CD4-positive, alpha-beta memory T cell (primary cell): ENCODE data around the gene MS4A6E. TPM values are rescaled to one million over a fixed set of nuclear protein-coding genes. Genes with fewer than 3 reads are reported as not detected.
"Not testable (repeated sequence)": the region's sequence is repeated elsewhere in the genome, so short reads cannot be mapped to it uniquely, and the experiment has no call there.

Source experiments
- CTCF ChIA-PET: fragments of 350-600 bp; sonication (Branson Sonifier 250); formaldehyde crosslinking; loops from one replicate; lab custom pipeline; 2021; ENCODE audit warnings: inconsistent platforms; ENCODE audit not compliant: partially characterized antibody; lab: Charles Lee
- POLR2A ChIA-PET: fragments of 350-600 bp; sonication (Branson Sonifier 250); formaldehyde crosslinking; loops from one replicate; lab custom pipeline; 2021; ENCODE audit not compliant: partially characterized antibody; lab: Charles Lee
- DNase-seq, 5 donors: peaks; one replicate each; pipeline versions ENCODE4 v3.0.0 to v3.0.0-alpha.2; 2020 to 2022; ENCODE audit warnings: mixed read lengths in 1 of 5
- H3K27ac ChIP-seq: one replicate; pipeline ENCODE4 v1.7.0; 2013; ENCODE audit warnings: low read depth, low read length
- H3K27me3 ChIP-seq: 2 replicates; pipeline ENCODE4 v1.7.0; 2013; ENCODE audit warnings: mild to moderate bottlenecking, low read length, moderate library complexity; ENCODE audit not compliant: insufficient read depth
- H3K36me3 ChIP-seq: 2 replicates; pipeline ENCODE4 v1.7.0; 2013; ENCODE audit warnings: mild to moderate bottlenecking, low read length, moderate library complexity; ENCODE audit not compliant: insufficient read depth
- H3K4me1 ChIP-seq: 2 replicates; pipeline ENCODE4 v1.7.0; 2013; ENCODE audit warnings: mild to moderate bottlenecking, low read length, moderate library complexity; ENCODE audit not compliant: insufficient read depth
- H3K4me3 ChIP-seq, 2 donors: one replicate each; pipeline ENCODE4 v1.7.0; 2013; ENCODE audit warnings: low read length in 2 of 2, mild to moderate bottlenecking in 1 of 2
- H3K9me3 ChIP-seq, 2 donors: one replicate each; pipeline ENCODE4 v1.7.0; 2013; ENCODE audit warnings: low read length in 2 of 2, control low read depth in 1 of 2; ENCODE audit not compliant: control insufficient read depth in 1 of 2
- H3K27ac Mint-ChIP-seq, 7 donors: one replicate each; pipeline ENCODE4 v1.8.0; 2020 to 2021; ENCODE audit warnings: mixed read lengths in 7 of 7, mild to moderate bottlenecking in 6 of 7, inconsistent platforms in 3 of 7, moderate library complexity in 3 of 7
- H3K27me3 Mint-ChIP-seq, 2 donors: one replicate each; pipeline ENCODE4 v1.8.0; 2020 to 2021; ENCODE audit warnings: mixed read lengths in 2 of 2
- H3K36me3 Mint-ChIP-seq, 2 donors: one replicate each; pipeline ENCODE4 v1.8.0; 2020 to 2021; ENCODE audit warnings: mixed read lengths in 2 of 2, inconsistent platforms in 1 of 2, mild to moderate bottlenecking in 1 of 2
- H3K4me1 Mint-ChIP-seq, 4 donors: one replicate each; pipeline ENCODE4 v1.8.0; 2020 to 2021; ENCODE audit warnings: mixed read lengths in 4 of 4, mild to moderate bottlenecking in 1 of 4
- H3K4me3 Mint-ChIP-seq, 8 donors: one replicate each; pipeline ENCODE4 v1.8.0; 2020 to 2021; ENCODE audit warnings: mixed read lengths in 8 of 8, mild to moderate bottlenecking in 7 of 8, moderate library complexity in 6 of 8, inconsistent platforms in 3 of 8
- H3K9me3 Mint-ChIP-seq, 8 donors: one replicate each; pipeline ENCODE4 v1.8.0; 2020 to 2021; ENCODE audit warnings: mixed read lengths in 8 of 8, mild to moderate bottlenecking in 5 of 8, inconsistent platforms in 3 of 8, moderate library complexity in 1 of 8
- intact Hi-C: fragments of 100-400 bp; cut with micrococcal nuclease; formaldehyde crosslinking; loops from one replicate; pipeline ENCODE4 v1.15.1; 2023
- polyA plus RNA-seq, 2 donors: library from polyadenylated mRNA; unstranded; fragments of 300-500 nt; fragmentation: Illumina TruSeq; gene quantifications; one replicate each; pipeline ENCODE4 v1.2.3, GENCODE V29; 2021
- total RNA-seq, 2 experiments: library from RNA; stranded (reverse); gene quantifications; one replicate each; pipeline ENCODE4 v1.2.3, GENCODE V29; 2021

MS4A6E gene
- total and polyA plus RNA-seq, 4 experiments from 2014 or later: not detected

- H3K4me1 ChIP-seq: no peaks in the 10 kb centered on the region
- no peak for DNase-seq
- H3K4me3 ChIP-seq: no peak overlapping the region
- H3K9me3 ChIP-seq: no peaks in the 10 kb centered on the region
- ChIA-PET POLR2A (no interaction called here), CTCF (no interaction called here)
- intact Hi-C loops: no loop called here
- H3K27me3 Mint-ChIP-seq: peaks cover 13 to 18% of the 10 kb centered on the region in 2 donors
- peaks cover 0 to 2% (median 0%) of the 10 kb centered on the region in 8 donors for H3K9me3 Mint-ChIP-seq
- no peak overlapping the region for H3K4me3 Mint-ChIP-seq
- H3K36me3 Mint-ChIP-seq: no peaks in the 10 kb centered on the region
- no peaks in the 10 kb centered on the region for H3K36me3 ChIP-seq
- no peak overlapping the region for H3K27ac Mint-ChIP-seq
- H3K4me1 Mint-ChIP-seq: no peaks in the 10 kb centered on the region
- H3K27ac ChIP-seq: no peak overlapping the region
- peaks cover 2% of the 10 kb centered on the region for H3K27me3 ChIP-seq
Observed at GRCh38 chr11:60301178-60301577, 25.9 kb upstream of the MS4A6E start.

GRCh38 chr11:60301884-60302283 is 25.2 kb upstream of the MS4A6E start:
- H3K27me3 ChIP-seq, H3K9me3 ChIP-seq, intact Hi-C loops, POLR2A ChIA-PET, H3K4me1 ChIP-seq, H3K4me3 ChIP-seq, DNase-seq, CTCF ChIA-PET, H3K9me3 Mint-ChIP-seq, H3K4me3 Mint-ChIP-seq, H3K36me3 ChIP-seq, H3K4me1 Mint-ChIP-seq, H3K27ac ChIP-seq, H3K27ac Mint-ChIP-seq, H3K36me3 Mint-ChIP-seq: not testable (repeated sequence)
- peaks cover 12% of the 10 kb centered on the region in 2 donors for H3K27me3 Mint-ChIP-seq

GRCh38 chr11:60303661-60304060 is 23.4 kb upstream of the MS4A6E start:
- POLR2A ChIA-PET: no interaction called here
- H3K4me3 Mint-ChIP-seq: no peak overlapping the region
- DNase-seq: no peak

GRCh38 chr11:60305906-60306619 is 21.0 kb upstream of the MS4A6E start:
- H3K27ac Mint-ChIP-seq: no peak overlapping the region
- H3K4me1 ChIP-seq: no peaks in the 10 kb centered on the region
- ChIA-PET CTCF (no interaction called here), POLR2A (no interaction called here)
- H3K9me3 Mint-ChIP-seq: peaks cover 0 to 4% (median 0%) of the 10 kb centered on the region in 8 donors
- H3K27me3 Mint-ChIP-seq: peaks cover 9 to 12% of the 10 kb centered on the region in 2 donors
- DNase-seq: no peak
- intact Hi-C loops: no loop called here
- H3K4me3 Mint-ChIP-seq: no peak overlapping the region
- no peak overlapping the region for H3K27ac ChIP-seq
- no peaks in the 10 kb centered on the region for H3K4me1 Mint-ChIP-seq
- no peaks in the 10 kb centered on the region for H3K36me3 ChIP-seq
- no peaks in the 10 kb centered on the region for H3K9me3 ChIP-seq
- no peaks in the 10 kb centered on the region for H3K36me3 Mint-ChIP-seq
- H3K27me3 ChIP-seq: peaks cover 4% of the 10 kb centered on the region
- no peak overlapping the region for H3K4me3 ChIP-seq

More at GRCh38 chr11:60303661-60304060, 23.4 kb upstream of the MS4A6E start:
- Mint-ChIP-seq H3K27me3 (peaks cover 12% of the 10 kb centered on the region in 2 donors), H3K4me1 (no peaks in the 10 kb centered on the region), H3K27ac (no peak overlapping the region), H3K36me3 (no peaks in the 10 kb centered on the region), H3K9me3 (peaks cover 0 to 4% (median 0%) of the 10 kb centered on the region in 8 donors)
- CTCF ChIA-PET: no interaction called here
- Histone ChIP-seq H3K27me3 (peaks cover 4% of the 10 kb centered on the region), H3K27ac (no peak overlapping the region), H3K9me3 (no peaks in the 10 kb centered on the region), H3K36me3 (no peaks in the 10 kb centered on the region), H3K4me1 (no peaks in the 10 kb centered on the region), H3K4me3 (no peak overlapping the region)
- intact Hi-C loops: no loop called here

- no peaks in the 10 kb centered on the region for H3K36me3 ChIP-seq
- ChIA-PET CTCF (no interaction called here), POLR2A (interaction anchor here (0.8 kb wide), 1 partner anchor 15 kb away, joined by 3 read pairs; no protein-coding TSS in a partner anchor)
- peaks cover 4% of the 10 kb centered on the region for H3K27me3 ChIP-seq
- Mint-ChIP-seq H3K36me3 (no peaks in the 10 kb centered on the region), H3K4me1 (no peaks in the 10 kb centered on the region), H3K27me3 (peaks cover 6 to 8% of the 10 kb centered on the region in 2 donors), H3K9me3 (peaks cover 0 to 4% (median 0%) of the 10 kb centered on the region in 8 donors), H3K27ac (no peak overlapping the region), H3K4me3 (no peak overlapping the region)
- H3K27ac ChIP-seq: no peak overlapping the region
- no peaks in the 10 kb centered on the region for H3K9me3 ChIP-seq
- intact Hi-C loops: no loop called here
- H3K4me3 ChIP-seq: no peak overlapping the region
- H3K4me1 ChIP-seq: no peaks in the 10 kb centered on the region
- DNase-seq: no peak
Observed at GRCh38 chr11:60307507-60308195, 19.4 kb upstream of the MS4A6E start.

- no peak overlapping the region for H3K27ac ChIP-seq
- no peaks in the 10 kb centered on the region for H3K4me1 ChIP-seq
- H3K27me3 Mint-ChIP-seq: peaks cover 8 to 14% of the 10 kb centered on the region in 2 donors
- H3K27me3 ChIP-seq: peaks cover 4% of the 10 kb centered on the region
- H3K9me3 ChIP-seq: no peaks in the 10 kb centered on the region
- peaks cover 0 to 4% (median 0%) of the 10 kb centered on the region in 8 donors for H3K9me3 Mint-ChIP-seq
- no peaks in the 10 kb centered on the region for H3K36me3 ChIP-seq
- intact Hi-C loops: no loop called here
- no peak overlapping the region for H3K4me3 Mint-ChIP-seq
- CTCF ChIA-PET: no interaction called here
- no peaks in the 10 kb centered on the region for H3K36me3 Mint-ChIP-seq
- POLR2A ChIA-PET: no interaction called here
- no peak for DNase-seq
- no peaks in the 10 kb centered on the region for H3K4me1 Mint-ChIP-seq
- H3K27ac Mint-ChIP-seq: no peak overlapping the region
- no peak overlapping the region for H3K4me3 ChIP-seq
Observed at GRCh38 chr11:60310407-60310998, 16.6 kb upstream of the MS4A6E start.

GRCh38 chr11:60314635-60315321 is 12.3 kb upstream of the MS4A6E start:
- Mint-ChIP-seq H3K4me1 (no peaks in the 10 kb centered on the region), H3K4me3 (no peak overlapping the region), H3K27me3 (peaks cover 10 to 11% of the 10 kb centered on the region in 2 donors), H3K9me3 (peaks cover 0 to 18% (median 10%) of the 10 kb centered on the region in 8 donors), H3K36me3 (peaks cover 0 to 2% of the 10 kb centered on the region in 2 donors), H3K27ac (no peak overlapping the region)
- Histone ChIP-seq H3K4me1 (no peaks in the 10 kb centered on the region), H3K4me3 (no peak overlapping the region), H3K36me3 (no peaks in the 10 kb centered on the region), H3K27ac (no peak overlapping the region), H3K9me3 (no peaks in the 10 kb centered on the region), H3K27me3 (no peaks in the 10 kb centered on the region)
- POLR2A ChIA-PET: no interaction called here
- CTCF ChIA-PET: no interaction called here
- no peak for DNase-seq
- intact Hi-C loops: no loop called here
